ENCODE results near the gene CUL2.
"Not testable (repeated sequence)": the region's sequence is repeated elsewhere in the genome, so short reads cannot be mapped to it uniquely, and the experiment has no call there.

The CUL2 gene

DNA sequence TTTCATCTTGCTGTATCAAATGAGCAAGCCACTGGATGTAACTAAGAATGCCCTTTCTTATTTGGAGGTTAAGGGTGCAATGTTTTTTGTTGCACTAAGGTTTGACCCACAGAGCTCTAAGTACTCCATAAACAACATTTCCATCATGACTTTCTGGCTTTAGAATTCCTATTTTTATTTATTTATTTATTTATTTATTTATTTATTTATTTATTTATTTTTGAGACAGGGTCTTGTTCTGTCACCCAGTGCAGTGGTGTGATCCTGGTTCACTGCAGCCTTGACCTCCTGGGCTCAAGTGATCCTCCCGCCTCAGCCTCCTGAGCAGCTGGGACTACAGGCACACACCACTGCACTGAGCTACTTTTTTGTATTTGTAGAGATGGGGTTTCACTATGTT, 9.9 kb downstream of the CUL2 start:
- DNase-seq (ENCODE audit: low read depth in 3 of 3, low spot score in 1 of 3): not testable (repeated sequence)

- DNase-seq (ENCODE audit: low read depth in 3 of 3, low spot score in 1 of 3): no peak
These were observed 10.4 kb downstream of the CUL2 start for GRCh38 chr10:35079763-35080162.

DNA sequence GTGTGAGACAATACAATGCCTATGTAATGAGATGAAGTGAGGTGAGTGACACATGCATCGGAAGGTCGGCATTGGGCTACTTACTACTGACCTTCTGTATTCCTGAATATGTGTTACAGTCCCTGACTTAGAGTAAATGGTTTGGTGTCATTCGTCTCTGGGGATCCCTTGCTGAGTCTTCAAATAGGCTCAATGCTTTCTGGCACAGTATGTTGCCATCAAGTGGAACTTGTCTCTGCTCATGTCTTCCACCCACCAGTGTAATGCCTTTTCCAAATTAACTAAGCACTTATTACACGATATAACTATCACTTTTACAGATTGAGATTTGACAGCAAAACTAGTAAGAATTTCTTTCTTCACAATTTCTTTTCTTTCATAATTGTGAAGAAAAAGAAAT, 10.9 kb downstream of the CUL2 start:
- no peak for DNase-seq (ENCODE audit: low read depth in 3 of 3, low spot score in 1 of 3)

DNA sequence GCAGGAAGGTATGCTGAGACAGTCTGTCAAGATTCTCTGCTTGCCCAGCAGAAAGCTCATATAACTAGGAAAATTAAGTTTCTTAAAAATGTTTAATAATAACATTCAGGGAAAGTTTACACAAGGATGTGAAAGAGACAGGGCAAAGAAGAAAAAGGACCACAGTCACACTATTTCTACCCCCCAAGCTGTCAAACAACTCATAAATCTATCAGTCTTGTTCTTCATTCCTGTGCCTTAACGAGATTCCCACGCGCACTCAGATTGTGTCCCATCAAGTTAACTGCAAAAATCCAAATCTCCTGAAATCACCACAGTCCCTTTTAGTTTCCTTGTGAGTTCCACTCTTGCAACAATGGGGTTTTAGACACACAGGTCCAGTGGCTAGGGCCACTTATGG, 14.9 kb downstream of the CUL2 start:
- DNase-seq (ENCODE audit: low read depth in 3 of 3, low spot score in 1 of 3): no peak

- no peak for DNase-seq (ENCODE audit: low read depth in 3 of 3, low spot score in 1 of 3)
These were observed 15.9 kb downstream of the CUL2 start for GRCh38 chr10:35074266-35074665.

- DNase-seq (ENCODE audit: low read depth in 3 of 3, low spot score in 1 of 3): no peak
These were observed 19.6 kb downstream of the CUL2 start for GRCh38 chr10:35070521-35070920.

GRCh38 chr10:35063837-35064454, 26.2 kb downstream of the CUL2 start:
- no peak for DNase-seq (ENCODE audit: low read depth in 3 of 3, low spot score in 1 of 3)

GRCh38 chr10:35059481-35059880, 30.7 kb downstream of the CUL2 start:
- no peak for DNase-seq (ENCODE audit: low read depth in 3 of 3, low spot score in 1 of 3)

- DNase-seq (ENCODE audit: low read depth in 3 of 3, low spot score in 1 of 3): no peak
These were observed 31.5 kb downstream of the CUL2 start for GRCh38 chr10:35058686-35059085.

DNA sequence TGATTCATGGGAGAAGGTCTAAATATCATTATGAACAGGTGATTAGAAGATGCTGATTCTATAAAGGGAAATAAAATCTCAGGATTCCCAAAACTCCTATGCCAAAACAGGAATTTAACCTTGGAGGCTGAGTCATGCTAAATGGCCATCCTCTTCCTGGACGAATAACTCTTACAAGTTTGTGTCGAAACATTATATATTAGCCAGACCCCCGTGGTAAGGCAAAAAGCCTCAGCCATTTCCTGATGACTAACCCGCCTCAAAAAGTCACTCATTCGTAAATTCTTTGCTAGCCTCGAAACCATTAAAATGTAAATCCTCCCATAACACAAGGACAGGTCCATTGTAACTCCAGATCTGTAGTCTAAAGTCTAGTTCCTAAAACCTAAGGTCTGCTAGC, 32.0 kb downstream of the CUL2 start:
- no peak for DNase-seq (ENCODE audit: low read depth in 3 of 3, low spot score in 1 of 3)

DNA sequence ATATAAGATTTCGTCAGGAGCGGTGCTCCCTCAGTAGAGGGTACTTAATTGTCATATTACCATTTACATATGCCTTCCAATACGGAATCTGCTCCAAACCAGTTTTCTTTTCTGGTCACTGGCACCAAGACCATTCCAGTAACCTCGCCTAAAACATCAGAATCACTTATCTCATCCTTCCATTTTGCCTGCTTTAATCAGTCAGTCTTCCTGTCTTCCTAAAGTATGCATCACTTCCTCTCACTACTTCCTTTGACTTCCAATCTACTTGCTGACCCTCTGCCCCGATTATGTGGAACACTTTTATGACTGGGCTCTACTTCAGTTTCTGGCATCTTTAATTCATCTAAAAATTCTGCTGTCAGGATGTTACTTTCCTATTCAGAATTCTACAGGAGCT, 33.5 kb downstream of the CUL2 start:
- DNase-seq (ENCODE audit: low read depth in 3 of 3, low spot score in 1 of 3): no peak

DNA sequence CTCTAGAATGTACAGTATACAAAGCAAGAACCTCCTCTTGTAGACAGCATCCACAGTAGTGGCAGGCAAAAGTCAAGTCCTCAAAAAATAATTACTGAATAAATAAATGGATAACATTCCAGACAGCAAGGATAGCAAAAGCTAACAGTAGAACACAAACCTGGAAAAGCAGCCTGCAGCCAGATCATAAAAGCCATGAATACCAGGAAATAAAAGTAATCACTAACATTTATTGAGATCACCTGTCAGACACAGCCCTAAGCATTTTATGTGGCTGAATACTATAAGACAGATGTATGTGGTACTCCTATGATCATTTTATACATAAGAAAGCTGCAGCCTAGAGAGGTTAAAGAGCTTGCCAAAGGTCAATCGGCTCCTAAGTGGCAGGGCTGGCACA, 34.0 kb downstream of the CUL2 start:
- DNase-seq (ENCODE audit: low read depth in 3 of 3, low spot score in 1 of 3): no peak

DNA sequence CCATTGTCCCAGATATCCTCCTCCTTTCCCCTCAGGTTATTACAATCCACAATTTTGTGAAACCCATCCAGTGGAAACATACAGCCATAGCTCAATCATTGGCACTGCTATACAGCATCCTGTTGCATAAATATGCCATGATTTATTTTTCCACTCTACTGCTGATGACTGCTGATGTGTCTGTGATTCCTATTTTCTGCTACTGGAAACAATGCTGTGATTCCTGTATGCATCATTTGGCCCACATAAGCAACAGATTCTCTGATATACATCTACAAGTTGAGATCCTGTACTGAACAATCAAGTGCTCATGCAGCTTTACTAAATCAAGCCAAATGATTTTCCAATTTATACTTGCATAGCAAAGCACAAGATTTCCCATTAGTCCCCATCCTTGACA, 39.6 kb downstream of the CUL2 start:
- no peak for DNase-seq (ENCODE audit: low read depth in 3 of 3, low spot score in 1 of 3)

- DNase-seq (ENCODE audit: low read depth in 3 of 3, low spot score in 1 of 3): no peak
These were observed 44.1 kb downstream of the CUL2 start for GRCh38 chr10:35046074-35046473.

GRCh38 chr10:35045275-35045674, 44.9 kb downstream of the CUL2 start:
- DNase-seq (ENCODE audit: low read depth in 3 of 3, low spot score in 1 of 3): not testable (repeated sequence)

DNA sequence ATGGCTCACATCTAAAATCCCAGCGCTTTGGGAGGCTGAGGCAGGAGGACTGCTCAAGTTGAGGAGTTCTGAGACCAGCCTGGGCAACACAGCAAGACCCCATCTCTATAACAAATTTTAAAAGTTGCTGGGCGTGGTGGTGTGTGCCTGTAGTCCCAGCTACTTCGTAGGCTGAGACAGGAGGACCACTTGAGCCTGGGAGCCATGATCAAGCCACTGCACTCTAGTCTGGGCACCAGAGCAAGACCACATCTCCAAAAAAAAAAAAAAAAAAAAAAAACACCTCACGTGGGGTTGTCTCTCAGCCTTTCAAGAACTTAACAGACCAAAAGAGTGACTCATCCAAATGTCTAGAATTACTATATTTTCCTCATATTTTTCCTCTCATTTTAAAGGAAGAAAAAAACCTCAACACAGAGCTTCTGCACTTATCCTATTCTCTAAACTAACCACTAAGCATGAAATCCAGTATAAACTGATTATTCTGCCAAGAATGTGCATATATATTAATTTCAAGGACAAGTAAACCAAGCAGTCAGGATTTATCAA, 46.3 kb downstream of the CUL2 start:
- DNase-seq (ENCODE audit: low read depth in 3 of 3, low spot score in 1 of 3): no peak

GRCh38 chr10:35042783-35043182, 47.4 kb downstream of the CUL2 start:
- no peak for DNase-seq (ENCODE audit: low read depth in 3 of 3, low spot score in 1 of 3)

DNA sequence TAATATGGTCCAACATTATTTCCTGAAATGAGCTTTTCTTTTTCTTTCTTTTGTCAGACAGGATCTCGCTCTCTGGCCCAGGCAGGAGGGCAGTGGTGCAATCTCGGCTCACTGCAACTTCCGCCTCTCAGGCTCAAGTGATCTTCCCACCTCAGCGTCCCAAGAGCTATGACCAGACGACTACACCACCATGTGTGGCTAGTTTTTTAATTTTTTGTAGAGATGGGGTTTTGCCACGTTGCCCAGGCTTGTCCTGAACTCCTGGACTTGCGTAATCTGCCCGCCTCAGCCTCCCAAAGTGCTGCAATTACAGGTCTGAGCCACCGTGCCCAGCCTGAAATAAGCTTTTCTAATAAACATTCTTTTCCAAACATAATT, 48.6 kb downstream of the CUL2 start:
- no peak for DNase-seq (ENCODE audit: low read depth in 3 of 3, low spot score in 1 of 3)

- DNase-seq (ENCODE audit: low read depth in 3 of 3, low spot score in 1 of 3): no peak
These were observed 49.2 kb downstream of the CUL2 start for GRCh38 chr10:35040760-35041501.

GRCh38 chr10:35037104-35037503, 53.0 kb downstream of the CUL2 start:
- no peak for DNase-seq (ENCODE audit: low read depth in 3 of 3, low spot score in 1 of 3)

- DNase-seq (ENCODE audit: low read depth in 3 of 3, low spot score in 1 of 3): no peak
These were observed 54.5 kb downstream of the CUL2 start for GRCh38 chr10:35035606-35036005.

- no peak for DNase-seq (ENCODE audit: low read depth in 3 of 3, low spot score in 1 of 3)
These were observed 62.6 kb downstream of the CUL2 start for GRCh38 chr10:35027567-35027966.

DNA sequence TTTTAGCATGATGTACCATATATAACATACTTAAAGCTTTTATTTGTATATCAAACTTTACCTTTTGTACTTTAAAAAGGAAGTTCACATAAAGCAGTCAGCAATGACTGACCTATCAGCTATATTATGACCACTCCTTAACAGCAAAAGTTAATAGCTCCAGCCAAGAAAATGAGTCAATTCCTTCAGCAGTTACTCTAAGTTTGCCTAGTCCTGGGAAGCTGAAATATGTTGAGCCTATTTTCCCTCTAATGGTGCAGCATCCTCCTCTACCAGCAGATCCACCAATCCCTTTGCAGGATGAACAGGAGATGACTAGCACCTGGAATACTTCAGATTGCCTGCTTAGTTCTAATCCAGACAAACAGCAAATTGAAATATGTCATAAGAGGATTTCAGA, 64.2 kb downstream of the CUL2 start:
- DNase-seq (ENCODE audit: low read depth in 3 of 3, low spot score in 1 of 3): no peak

All from stimulated activated CD4-positive, alpha-beta T cell treated with anti-CD3 and anti-CD28 coated beads, TNF-alpha, amount 100 ng/mL, for 1 hour (primary cell).